Measurements from ENCODE around the gene PRMT3.

GRCh38 chr11:20376162-20376730, 11.3 kb upstream of the PRMT3 start:
- TF ChIP-seq JUNB (CRISPR knock-in tag; IDR thresholded peaks at IDR 0.05; ENCODE audit: borderline replicate concordance) (no peak), TAF1 (CRISPR knock-in tag; IDR thresholded peaks at IDR 0.05) (no peak), SIN3A (IDR thresholded peaks at IDR 0.05; ENCODE audit: borderline replicate concordance, low read depth, low read length) (no peak), ASH2L (IDR thresholded peaks at IDR 0.05; ENCODE audit: insufficient read length, low read depth, low read length) (no peak), PRDM10 (CRISPR knock-in tag; IDR thresholded peaks at IDR 0.05; ENCODE audit: low read depth) (no peak), ZNF619 (CRISPR knock-in tag; IDR thresholded peaks at IDR 0.05) (no peak), POLR2A (IDR thresholded peaks at IDR 0.05; ENCODE audit: insufficient read depth in 1 of 2, low read depth in 2 of 2, low read length in 2 of 2) (no peak), MAZ (IDR thresholded peaks at IDR 0.05; ENCODE audit: borderline replicate concordance, low read depth, low read length) (no peak), MAZ (CRISPR knock-in tag; IDR thresholded peaks at IDR 0.05; ENCODE audit: low read depth) (no peak)
